GM19035 (cell line): ENCODE data around the gene CGB1.

Experiments used
- ATAC-seq: cut with Tn5 transposase; IDR thresholded peaks from one replicate; pipeline ENCODE4 v1.9.1; 2021; ENCODE audit not compliant: unreplicated experiment

Gene CGB1

DNA sequence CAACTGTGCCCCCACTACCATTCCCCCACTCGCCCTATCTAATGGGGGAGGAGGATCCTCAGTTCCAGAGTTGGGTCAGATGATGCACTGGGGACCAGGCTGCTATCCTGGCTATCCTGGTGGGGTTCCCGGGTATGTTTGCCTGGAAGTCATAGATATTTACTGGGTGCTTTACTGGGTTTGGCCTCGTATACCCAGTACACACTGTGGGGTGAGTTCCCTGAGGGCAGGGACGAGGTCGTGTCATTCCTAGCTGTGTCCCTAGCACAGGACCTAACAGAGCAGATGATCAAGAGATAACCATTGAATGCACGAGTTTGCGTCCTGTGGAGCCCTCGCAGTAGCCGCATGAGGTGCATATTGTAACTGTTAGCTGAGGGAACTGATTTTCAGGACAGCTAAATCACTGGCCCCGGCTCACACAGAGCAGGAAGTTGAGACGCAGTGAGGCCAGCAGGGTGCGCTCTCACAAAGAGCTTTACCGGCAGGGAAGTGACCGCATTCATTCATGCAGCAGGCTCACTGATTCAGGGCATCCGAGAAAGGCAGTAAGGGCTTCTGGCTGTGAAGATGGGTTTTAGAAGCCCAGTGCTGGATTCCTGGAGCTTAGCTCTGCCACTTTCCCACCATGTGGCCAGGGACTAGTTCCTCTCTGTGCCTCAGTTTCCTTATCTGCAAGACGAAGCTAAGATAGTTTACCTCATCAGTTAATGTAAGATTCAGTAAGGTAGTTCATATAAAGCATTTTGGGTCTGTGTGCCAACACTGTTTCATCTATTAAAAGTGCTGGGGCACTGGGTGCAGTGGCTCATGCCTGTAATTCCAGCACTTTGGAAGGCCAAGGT, 37.0 kb downstream of the CGB1 start:
- ATAC-seq, result no peak

DNA sequence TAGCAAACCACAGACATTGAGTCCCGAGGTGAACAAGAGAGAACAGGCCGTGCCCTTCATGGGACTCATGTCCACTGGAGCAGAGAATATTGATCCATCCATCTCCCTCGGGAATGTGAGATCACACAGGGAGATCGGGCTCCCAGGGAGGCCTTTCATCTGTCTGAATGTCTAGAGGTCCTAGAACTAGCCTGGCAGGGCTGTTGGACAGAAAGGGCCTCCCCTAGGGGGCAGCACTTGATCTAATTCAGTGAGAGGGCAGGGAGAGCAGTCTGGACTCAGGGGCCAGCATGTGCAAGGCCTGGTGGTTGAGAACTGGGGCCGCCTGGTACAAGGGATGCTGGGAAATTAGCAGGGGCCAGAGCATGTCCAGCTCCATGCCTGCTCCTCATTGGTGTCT, 38.7 kb downstream of the CGB1 start:
- ATAC-seq, result no peak

DNA sequence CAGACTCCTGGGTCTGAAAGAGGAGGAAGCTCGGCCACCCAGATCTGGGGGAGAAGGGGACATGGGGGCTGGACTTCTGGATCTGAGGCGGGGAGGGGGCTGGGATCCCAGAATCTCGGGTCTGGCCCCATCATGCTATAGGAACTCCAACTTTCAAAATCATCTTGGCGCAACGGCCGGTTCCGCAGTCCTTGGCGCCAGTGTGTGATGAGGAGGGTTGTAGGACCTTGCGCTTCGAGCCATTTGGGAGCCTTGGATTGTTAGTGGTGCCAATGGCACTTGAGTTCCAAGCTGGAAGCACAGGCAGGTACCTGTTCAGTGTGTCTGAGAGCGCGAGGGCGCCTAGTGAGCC, 42.7 kb downstream of the CGB1 start:
- no peak for ATAC-seq

DNA sequence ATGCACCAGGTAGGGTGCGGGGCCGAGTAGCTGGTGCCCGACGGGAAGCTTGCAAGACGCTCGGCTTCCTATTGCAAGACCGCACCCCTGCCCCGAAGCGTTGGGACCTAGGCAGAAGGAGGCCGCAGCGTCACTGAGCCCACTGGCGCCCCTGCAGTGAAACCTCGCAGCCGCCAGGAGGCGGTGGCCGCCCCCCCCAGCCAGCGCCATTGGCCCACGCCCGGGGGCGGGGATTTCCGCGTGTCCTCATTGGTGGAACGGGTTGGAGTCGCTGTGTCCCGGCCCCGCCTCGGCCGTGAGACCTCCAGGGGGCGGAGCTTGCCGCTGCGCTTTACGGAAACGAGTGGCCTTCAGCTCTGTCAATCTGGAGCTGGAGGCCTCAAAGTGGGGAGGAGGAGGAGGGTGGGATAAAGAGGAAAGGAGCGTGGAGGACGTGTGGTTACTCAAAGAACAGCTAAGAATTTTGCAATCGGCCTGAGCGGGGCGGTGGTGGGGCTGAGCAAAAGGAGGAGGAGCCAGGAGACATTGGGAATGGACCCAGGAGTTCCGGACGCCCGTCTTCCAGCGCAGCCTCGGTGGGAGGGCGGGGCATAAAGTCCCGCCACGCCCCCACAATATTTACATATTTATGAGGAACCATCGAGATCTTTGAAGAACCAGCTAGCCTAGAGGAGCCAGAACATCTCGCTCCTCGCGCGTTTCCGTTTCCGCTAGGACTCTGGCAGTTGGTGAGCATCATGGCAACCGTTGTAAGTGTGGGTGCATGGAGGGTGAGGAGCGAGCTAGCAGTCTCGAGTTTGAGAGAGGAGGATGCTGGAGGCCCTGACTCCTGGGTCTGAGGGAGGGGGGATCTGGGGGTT, 43.3 kb downstream of the CGB1 start, which contains the start of the genes GYS1 and RUVBL2:
GYS1 (minus strand) TSS at position 135 of the 860 bp plus-strand sequence. CDS start 197 bp downstream, outside the sequence.
RUVBL2 (plus strand) TSS at position 713 of the 860 bp plus-strand sequence; CDS start at position 738, 25 bp downstream.
- ATAC-seq, result peak; percentile 82

DNA sequence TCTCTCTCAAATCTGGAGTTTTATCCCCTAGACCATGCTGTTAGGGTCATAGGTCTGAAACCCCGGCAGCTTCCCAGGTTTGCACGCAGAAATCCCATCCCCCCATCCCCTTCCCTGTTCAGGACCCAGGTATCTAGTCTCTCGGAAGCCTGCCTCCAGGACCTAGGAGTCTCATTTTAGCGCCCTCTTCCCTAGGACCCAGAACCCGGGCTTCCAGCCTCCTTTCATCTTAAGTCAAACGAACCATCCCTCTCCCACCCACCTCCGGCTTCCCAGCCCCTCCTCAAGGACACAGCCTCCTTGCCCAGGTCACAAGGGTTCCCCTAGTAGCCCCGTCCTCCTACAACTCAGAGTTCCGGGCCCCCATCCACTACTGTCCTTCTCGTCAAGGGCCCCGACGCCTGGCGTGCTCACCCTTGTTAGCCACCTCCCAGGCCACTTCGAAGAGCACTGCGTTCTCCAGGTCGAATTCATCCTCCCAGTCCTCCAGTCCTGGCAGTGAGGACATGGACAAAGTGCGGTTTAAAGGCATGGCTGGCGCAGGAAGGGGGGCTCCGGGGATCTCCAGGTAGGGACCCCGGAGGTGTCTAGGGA, 44.0 kb downstream of the CGB1 start:
- peak; percentile 3 for ATAC-seq

DNA sequence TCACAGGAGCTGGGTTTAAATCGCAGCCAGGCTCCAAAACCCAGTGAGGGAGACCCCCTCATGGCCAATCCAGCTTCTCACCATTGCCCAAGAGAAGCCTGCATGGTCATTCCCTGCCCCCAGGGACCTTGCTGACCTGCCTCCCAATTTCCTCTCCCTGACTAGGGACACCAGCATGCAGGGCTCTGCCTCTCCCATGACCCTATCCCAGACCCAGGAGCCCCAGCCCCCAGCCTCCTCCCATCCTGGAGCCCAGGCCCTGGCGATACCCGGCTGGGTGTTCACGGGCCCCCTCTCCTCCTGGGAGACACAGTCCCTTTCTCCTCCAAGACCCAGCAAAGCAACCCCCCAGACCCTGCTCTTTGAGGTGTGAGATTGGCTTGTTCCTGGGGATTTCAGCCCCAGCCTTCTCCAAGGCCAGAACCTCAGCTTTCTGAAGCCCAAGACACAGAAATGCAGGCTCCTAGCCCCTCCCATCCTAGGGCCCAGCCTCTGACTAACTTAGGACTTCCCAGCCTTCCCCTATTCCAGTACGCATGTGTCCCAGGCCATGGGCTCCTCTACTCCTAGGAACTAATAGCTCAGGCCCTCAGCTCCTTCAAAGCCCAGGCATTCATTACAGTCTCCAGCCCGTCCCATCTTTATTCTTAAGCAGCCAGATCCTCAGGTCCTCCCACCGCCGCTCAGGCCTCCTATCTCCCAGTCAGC, 44.7 kb downstream of the CGB1 start:
- no peak for ATAC-seq

DNA sequence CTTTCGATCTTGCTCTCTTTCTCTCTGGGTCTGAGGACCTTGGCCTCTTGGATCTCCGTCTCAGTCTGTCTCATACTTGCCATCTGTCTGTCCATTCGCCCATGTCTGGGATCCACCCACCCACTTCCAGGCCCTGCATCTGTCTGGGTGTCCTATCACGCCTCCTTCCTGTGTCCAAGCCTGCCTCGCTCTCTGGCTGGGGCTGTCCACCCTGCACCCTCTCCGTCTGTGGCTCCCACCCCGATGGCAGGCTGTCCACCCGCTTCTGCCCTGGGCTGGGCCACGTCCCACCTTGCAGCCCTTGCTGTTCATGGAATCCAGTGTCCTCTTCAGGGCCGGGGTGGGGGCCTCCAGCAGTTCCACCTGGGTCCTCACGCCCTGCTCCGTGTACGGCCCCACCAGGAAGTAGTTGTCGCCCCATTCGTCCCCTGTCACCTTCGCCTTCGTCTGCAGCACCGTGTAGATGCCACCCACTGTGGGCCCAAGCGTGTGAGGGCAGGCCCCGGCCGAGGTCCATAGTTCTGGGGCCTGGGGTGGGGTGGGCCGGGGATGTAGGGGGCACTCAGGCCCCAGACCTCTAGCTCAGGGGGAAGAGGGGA, 45.6 kb downstream of the CGB1 start:
- no peak for ATAC-seq

DNA sequence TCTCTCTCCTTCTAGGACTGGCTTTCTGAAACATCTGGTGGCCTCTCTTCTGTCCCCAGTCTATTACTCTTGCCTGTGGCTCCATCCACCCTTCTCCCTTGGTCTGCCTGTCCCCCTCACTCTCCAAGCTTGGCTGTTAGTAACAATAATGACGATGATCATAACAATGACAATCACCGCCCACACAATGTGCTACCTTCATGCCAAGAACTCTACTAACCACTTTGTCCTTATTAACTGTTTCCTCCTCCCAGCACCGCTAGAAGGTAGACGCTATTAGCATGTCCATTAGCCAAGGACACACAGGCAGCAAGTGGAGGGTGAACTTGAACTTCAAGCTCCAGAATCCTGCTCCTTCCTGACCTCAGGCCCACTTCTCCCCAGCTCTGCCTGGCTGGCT, 46.3 kb downstream of the CGB1 start:
- no peak for ATAC-seq

DNA sequence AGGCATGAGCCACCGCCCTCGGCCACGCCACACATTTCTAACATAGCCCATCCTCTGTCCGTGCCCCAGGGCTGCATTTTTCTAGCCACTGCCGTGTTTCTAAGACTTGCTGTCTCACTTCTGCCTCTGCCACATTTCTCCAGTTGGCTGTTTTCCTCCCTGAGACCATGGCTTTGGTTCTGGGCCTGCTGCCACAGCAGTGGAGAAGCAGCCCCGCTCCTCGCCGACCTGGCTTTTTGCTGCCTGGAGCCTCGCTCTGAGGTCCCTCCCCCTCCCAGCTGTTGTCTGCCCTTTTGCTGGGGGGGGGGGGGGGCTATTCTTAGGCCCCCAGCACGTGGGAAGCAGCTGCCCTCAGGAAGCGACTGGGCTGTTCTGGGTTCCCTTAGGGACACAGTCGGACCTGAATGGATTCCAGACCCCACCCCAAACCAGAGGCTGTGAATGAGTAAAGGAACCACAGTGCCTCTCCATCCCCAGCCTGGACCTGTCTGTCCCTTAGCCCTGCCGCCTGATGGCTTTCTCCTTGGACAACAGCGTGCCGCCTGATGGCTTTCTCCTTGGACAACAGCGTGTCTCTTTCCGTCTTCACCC, 46.9 kb downstream of the CGB1 start:
- no peak for ATAC-seq

DNA sequence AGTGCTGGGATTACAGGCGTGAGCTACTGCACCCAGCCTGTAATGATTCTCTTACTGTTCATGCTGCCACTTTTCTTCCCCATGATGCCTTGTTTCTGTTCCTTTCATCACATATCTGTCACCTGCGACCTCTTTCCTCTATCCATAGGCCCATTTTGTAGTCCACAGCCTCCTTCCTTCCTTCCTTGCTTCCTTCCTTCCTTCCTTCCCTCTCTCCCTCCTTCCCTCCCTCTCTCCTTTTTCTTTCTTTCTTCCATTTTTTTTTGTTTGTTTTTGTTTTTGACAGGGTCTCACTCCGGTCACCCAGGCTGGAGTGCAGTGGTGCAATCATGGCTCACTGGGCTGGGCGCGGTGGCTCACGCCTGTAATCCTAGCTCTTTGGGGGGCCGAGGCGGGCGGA, 47.8 kb downstream of the CGB1 start:
- ATAC-seq, result no peak

DNA sequence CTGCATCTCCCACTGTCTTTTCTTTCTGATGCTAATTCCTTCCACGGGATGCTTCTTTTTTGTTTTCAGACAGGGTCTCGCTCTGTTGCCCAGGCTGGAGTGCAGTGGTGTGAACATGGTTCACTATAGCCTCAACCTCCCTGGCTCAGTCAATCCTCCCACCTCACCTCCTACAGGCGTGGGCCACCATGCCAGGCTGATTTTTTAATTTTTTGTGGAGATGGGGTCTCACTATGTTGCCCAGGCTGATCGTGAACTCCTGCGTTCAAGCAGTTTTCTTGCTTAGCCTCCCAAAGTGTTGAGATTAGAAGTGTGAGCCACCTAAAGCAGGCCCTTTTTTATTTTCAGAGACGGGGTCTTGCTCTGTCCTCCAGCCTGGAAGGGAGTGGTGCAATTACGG, 48.4 kb downstream of the CGB1 start:
- no peak for ATAC-seq

DNA sequence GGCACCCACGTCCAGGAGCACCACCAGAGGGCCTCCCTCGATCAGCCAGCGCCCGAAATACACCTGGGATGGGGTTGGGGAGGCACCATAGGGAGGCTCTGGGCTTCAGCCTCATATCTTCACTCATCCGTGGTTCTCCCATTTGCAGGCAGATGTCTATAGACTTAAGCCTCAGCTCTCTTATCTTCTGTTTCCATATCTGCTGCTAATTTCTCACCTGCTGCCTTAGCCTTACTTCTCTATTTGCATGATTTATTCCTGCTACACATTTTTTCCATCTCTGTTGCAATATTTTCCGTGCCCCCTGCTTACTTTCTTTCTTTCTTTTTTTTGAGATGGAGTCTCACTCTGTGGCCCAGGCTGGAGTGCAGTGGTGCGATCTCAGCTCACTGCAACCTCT, 49.4 kb downstream of the CGB1 start:
- ATAC-seq, result no peak

DNA sequence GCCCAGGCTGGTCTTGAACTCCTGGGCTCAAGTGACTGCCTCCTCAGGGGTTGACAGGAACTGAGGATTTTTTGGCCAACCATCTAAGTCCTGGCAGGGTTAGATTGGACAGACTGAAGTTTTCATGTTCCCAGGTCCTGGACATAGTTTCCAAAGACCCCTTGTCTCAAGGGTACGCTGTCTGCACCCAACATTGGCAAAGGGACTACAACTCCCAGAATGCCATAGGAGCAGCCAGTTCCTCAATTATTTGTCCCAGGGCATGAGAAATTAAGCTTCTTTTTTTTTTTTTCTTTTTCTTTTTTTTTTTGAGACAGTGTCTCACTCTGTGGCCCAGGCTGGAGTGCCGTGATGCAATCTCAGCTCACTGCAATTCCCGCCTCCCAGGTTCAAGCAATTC, 50.5 kb downstream of the CGB1 start:
- no peak for ATAC-seq

DNA sequence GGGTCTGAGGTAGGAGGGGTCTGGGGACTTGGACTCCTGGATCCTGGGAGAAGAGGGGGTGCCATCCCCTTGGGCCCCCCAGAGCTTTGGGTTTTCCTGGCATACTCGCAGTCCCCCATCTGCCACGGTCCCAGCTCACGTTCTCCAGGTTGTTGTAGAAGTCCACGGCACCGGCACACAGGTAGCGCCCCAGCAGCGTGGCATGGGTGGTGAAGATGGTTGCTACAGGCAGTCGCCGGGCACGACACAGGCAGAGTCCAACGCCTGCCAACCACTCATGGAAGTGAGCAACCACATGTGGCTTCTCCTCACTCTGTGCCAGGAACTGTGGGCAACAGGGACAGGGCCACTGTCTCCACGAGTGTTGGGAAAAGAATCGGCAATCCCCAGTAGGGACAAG, 51.0 kb downstream of the CGB1 start:
- ATAC-seq, result no peak
